HG03066 (cell line): ENCODE results near the gene PPP1R12B.
"Not testable (repeated sequence)": the region's sequence is repeated elsewhere in the genome, so short reads cannot be mapped to it uniquely, and the experiment has no call there.

Source experiments
- ATAC-seq: cut with Tn5 transposase; IDR thresholded peaks from one replicate; pipeline ENCODE4 v1.9.1; 2021; ENCODE audit warnings: low read depth; ENCODE audit not compliant: unreplicated experiment

Gene PPP1R12B

DNA sequence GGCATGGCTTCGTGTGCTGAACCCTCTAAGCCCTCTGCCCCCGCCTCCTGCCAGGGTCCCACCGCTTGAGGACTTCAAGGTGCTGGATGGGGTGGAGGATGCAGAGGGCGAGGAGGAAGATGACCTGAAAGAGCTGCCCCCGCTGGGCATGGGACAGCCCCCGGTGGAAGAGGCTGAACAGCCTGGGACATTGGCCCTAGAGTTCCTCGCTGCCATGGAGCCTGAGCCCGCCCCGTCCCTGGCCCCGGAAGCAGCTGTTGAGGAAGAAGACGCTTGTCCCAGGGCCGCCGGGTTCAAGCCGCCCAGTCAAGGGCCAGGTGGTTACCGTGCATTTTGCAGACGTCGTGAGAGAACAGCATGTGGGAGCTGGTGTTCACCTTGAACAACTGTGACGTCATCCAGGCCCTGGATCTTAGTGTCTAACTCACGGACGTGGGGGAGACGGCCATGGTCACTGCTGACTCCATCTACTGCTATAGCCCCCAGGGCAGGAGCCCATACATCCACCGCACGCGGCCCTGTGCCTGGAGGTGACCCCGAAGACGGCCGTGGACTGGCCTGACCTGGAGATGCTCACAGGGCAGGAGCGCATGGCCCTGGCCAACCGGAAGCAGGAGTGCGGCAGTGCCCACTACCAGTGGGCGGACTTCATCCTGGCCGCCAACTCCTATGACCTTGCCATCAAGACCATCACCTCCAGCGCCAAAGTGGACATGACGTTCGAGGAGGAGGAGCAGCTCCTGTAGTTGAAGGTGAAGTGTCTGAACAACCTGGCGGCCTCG lies 90.1 kb downstream of the PPP1R12B start:
- ATAC-seq: no peak

GRCh38 chr1:202439308-202439707 lies 90.8 kb downstream of the PPP1R12B start:
- ATAC-seq: no peak

DNA sequence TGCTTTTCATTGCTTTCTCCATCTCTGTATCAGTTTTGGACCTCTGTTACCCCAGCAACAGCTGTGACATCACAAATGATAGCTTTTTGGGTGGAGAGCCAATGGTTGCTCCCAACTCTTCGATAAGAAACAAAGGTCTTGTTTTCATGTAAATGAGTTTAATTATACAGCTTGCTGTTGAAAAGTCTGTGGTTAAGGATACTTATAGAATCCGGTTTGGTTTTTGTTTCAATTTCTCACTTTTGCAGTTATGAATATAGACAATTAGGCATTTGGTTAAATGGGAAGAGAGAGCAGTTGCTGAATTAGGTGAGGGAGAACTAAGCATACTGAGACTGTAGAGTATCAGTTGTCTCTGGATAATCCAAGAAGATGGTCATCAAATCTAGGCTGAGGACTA lies 99.6 kb downstream of the PPP1R12B start:
- ATAC-seq: not testable (repeated sequence)

- ATAC-seq: not testable (repeated sequence)
Observed at GRCh38 chr1:202451641-202452040, 103.1 kb downstream of the PPP1R12B start.

DNA sequence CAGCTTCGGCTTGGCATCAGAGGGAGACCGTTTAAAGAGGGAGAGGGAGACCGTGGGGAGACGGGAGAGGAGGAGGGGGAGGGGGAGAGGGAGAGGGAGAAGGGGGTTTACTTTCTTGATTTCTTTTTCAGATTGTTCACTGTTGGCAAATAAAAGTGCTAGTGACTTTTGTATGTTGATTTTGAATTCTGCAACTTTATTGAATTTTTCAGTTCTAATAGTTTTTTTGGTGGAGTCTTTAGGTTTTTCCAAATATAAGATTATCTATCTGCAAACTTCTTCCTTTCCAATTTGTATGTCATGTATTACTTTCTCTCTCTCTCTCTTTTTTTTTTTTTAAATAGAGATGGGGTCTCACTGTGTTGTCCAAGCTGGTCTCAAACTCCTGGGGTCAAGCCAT lies 104.0 kb downstream of the PPP1R12B start:
- no peak for ATAC-seq

DNA sequence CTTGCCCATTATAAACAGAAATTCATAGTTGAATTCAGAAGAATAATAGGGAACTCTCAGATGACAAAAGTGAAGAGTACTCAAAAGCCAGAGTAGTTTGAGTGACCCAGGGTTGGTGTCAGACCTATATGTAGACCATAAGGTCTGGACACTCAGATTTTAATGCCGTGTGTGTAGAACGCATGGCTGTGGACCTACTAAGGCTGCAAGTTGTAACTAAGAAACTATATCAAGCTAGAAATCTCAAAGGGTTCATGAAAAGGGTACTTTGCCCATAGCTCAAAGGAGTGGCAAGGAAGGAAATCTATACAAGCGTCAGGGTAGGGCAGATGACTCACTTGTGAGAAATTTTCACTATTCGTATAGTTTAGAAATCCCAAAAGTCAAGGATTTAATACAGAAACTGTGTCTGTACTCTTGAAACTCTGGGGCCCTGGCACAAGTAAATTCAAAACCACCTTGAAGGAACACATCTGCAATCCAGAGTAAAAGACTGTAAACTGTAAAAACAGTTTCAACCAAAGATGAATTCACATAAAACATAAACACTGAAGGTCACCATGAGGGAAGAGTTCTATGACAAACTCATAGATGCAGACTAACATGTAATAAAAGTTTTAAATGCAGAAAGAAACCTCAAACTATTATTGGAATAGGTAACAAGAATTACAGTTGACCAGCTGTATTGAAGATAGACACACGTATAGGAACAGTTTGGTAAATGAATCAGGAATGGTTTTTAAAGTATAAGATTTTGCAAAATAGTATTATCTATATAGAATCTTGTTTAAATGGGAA lies 108.1 kb downstream of the PPP1R12B start:
- not testable (repeated sequence) for ATAC-seq

GRCh38 chr1:202458651-202459050 lies 110.2 kb downstream of the PPP1R12B start:
- ATAC-seq: not testable (repeated sequence)

DNA sequence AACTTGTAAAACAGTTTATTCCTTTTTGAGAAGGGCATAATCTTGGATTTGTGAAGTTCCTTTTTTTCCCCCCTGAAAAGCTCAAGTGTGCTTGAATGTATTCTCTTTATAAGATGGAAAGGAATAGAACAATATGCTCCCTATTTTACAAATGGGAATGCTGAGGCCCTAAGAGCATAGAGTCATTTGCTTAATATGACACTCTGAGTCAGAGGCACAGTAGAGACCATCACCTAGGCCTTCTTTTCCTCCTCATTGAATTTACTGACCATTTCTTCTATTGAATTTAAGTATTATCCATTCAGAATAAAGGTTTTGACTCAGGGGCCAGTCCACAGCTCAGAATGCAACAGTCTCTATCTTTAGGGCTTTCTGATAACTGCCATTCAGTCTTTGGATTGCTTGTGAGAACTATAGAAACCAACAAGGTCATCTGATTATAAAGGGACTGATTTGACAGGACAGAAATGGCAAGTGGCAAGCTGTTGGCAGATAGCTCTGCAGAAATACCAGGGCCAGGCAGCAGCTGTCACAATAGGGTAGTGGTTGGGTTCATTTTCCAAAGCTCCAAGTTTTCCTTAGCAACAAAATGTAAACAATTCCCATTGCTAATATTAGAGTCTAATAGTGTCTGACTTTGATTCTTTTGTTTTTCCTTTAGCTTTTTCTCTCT lies 111.1 kb downstream of the PPP1R12B start:
- not testable (repeated sequence) for ATAC-seq

- not testable (repeated sequence) for ATAC-seq
Observed at GRCh38 chr1:202460143-202460495, 111.6 kb downstream of the PPP1R12B start.

DNA sequence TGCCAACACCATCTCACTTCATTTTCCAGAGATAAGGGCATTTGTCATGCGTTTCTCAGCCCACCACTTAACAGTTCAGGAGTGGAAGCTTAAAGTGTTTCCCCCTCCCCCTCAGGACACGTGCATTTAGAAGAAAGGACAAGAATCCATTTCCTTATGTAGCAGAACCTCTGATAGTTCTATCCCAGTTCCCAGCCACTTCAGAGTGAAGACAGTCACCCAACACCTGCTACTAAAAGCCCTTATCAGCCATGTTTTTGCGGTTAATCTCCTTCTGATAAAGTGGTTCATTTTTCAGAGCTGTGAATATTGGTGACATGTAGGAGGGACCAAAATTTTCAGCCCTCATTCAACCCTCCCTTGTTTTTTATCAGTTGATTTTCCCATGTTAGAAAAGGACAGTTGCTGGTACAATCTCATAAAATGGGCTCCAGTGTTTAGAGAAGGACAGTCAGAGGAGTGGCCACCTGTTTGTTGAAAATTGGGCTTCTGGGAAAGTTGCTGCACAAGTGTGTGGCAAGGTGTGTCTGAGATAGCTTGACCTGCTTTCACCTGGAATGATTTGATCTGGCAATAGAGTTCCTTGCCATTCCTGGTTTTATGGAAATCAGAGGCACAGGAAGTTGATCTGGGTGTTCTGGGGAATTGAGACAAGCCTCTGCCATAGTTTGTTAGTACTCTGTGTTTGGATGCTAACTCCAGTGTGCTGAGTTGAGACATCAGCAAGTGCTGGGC lies 114.0 kb downstream of the PPP1R12B start:
- ATAC-seq: no peak

DNA sequence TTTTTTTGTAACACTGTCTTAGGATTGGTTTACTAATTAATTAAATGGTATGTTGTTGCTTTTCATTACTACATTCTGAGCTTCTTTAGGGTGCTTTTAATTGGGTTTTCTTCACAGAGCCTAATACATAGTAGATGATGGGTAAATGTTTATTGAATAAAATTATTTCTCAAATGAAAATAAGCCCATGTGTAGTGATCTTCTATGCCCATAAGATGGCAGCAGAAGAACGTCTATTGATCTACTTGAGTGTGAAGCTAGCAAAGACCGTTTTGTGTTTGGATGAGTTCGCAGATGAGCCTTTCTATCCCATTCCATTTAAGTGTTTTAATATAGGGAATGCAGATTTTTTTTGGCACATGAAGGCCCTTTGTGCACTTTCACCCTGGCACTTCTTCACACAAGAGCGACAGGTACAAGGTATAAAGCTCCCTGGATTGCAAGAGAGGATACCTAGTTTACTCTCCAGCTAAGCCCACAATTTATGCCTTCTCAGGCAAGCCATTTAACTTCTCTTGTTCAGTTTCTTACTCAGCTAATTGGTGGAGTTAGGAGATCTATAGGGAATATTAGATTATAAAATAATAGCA lies 115.7 kb downstream of the PPP1R12B start:
- ATAC-seq: not testable (repeated sequence)

GRCh38 chr1:202465644-202466270 lies 117.3 kb downstream of the PPP1R12B start:
- ATAC-seq: not testable (repeated sequence)

GRCh38 chr1:202466339-202466738 lies 117.8 kb downstream of the PPP1R12B start:
- ATAC-seq: not testable (repeated sequence)

- not testable (repeated sequence) for ATAC-seq
Observed at GRCh38 chr1:202467381-202467780, 118.9 kb downstream of the PPP1R12B start.

DNA sequence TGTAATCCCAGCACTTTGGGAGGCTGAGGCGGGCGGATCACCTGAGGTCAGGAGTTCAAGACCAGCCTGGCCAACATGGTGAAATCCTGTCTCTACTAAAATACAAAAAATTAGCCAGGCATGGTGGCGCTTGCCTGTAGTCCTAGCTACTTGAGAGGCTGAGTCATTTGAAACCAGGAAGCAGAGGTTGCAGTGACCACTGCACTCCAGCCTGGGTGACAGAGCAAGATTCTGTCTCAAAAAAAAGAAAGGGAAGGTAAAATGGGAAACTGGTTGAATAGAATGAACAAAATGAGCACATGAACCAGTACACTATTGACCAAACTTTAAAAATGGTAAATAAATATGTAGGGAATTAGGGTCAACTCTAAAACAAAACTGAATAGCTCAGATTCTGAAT lies 120.2 kb downstream of the PPP1R12B start:
- not testable (repeated sequence) for ATAC-seq

DNA sequence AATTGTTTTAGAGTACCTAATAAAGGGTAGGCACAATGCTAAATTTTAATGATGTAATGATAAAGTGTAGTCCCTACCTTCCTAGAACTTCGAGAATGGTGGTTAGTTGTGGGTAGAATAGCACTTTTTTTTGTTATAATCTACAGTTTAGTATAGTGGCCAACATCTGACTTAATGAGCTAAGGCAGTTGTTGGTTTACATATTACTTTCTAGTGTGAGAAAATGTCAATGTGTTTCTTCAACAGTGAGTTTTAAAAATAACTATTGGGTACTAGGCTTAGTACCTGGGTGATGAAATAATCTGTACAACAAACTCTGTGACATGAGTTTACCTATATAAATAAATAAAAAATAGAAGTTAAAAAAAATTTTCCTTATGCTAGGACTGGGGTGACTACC lies 120.6 kb downstream of the PPP1R12B start:
- not testable (repeated sequence) for ATAC-seq

GRCh38 chr1:202471246-202471645 lies 122.7 kb downstream of the PPP1R12B start:
- ATAC-seq: no peak

DNA sequence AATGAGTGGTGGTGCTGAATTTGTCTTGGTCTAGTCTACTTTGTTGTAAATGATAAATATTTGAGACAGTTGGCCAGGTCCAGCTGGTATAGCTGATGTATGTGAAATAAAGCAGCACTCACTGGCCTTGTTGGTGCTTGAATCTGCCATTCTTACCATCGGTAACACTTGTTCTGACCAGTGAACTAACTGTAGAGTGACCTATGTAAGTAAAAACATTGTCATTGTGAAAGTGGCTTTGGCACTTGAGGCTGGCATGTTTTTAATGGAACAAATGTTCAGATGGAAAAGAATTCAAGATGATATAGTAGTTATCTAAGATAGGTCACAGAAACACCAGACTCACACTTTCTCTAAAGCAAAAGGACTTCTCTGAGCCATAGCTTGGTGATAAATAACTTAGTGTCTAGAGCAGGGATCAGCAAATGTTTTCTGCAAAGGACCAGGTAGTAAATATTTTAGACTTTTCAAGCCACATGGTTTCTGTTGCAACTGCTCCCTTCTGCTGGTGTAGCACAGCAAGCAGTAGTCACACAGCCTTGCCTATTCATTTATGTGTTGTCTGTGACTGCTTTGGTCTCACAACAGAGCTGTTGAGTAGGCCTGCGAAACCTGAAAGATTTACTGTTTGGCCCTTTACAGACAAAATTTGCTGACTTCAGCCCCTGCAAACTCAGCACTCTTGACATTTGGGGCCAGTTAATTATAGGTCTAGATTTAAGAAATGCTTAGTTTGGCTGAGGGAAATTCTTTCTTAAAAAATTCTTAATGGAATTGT lies 124.0 kb downstream of the PPP1R12B start:
- not testable (repeated sequence) for ATAC-seq
